VCaP (cell line): Measurements from ENCODE around the gene FAM53B.
"Not testable (repeated sequence)": the region's sequence is repeated elsewhere in the genome, so short reads cannot be mapped to it uniquely, and the experiment has no call there.

ENCODE experiments used
- H3K27ac ChIP-seq: fragments of 450-650 bp; 2 replicates; pipeline ENCODE4 v1.5.1; 2017
- CTCF ChIP-seq: fragments of 450-650 bp; conservative IDR thresholded peaks from 2 replicates; pipeline ENCODE4 v1.5.1; 2017; ENCODE audit warnings: mild to moderate bottlenecking, moderate library complexity

FAM53B gene

GRCh38 chr10:124616040-124616835 lies 127.9 kb downstream of the FAM53B start:
- TF ChIP-seq CTCF = no peak
- H3K27ac ChIP-seq = no peak overlapping the region

- no peak for TF ChIP-seq CTCF
- H3K27ac ChIP-seq = no peak overlapping the region
Measured at GRCh38 chr10:124615259-124615658, 128.9 kb downstream of the FAM53B start.

DNA sequence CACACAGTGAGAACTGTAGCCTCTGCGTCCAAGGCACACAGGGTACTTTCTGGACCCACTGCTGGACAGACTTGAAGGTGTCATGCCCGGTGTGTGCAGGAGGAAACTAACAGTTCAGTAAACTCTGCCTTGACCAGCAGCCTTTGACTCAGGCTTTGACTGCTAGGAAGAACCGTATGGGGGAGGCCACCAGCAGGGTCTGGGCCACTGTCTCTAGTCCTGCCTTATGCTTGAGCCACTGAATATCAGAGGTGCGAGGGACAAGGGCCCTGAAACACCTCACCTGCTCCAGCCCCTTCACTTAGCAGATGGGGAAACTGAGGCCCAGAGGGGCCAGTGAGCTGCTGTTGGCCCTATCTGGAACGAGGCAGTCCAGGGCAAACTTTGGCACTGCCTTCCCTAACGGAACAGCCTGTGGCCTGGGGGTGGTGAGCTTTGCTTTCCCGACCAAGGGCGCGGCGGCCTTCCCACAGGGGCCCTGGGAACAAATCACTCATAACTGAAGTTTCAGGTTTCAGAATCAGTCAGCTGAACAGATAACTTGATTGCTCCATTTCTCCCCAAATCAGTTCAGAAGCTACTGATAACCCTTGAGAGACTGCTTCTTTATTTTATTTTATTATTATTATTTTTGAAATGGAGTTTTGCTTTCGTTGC lies 130.0 kb downstream of the FAM53B start:
- no peak overlapping the region for H3K27ac ChIP-seq
- TF ChIP-seq CTCF = no peak

- no peak for TF ChIP-seq CTCF
Measured at GRCh38 chr10:124612611-124613498, 131.3 kb downstream of the FAM53B start.

GRCh38 chr10:124611738-124612137 lies 132.4 kb downstream of the FAM53B start:
- no peak overlapping the region for H3K27ac ChIP-seq
- no peak for TF ChIP-seq CTCF

More at GRCh38 chr10:124612611-124613498, 131.3 kb downstream of the FAM53B start:
- no peak overlapping the region for H3K27ac ChIP-seq

DNA sequence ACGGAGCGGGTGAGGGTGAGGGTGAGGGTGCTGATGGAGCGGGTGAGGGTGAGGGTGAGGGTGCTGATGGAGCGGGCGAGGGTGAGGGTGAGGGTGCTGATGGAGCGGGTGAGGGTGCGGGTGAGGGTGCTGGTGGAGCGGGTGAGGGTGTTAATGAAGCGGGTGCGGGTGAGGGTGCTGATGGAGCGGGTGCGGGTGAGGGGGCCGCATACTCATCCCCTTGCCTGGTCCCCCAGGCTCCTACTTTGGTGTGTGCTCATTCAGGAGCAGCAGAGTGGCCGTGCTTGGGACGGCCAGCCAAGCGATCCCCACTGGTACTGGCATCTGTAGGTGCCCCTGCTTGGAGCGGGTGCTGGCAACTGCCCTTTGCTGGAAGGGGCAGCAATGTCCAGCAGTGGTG lies 133.3 kb downstream of the FAM53B start:
- not testable (repeated sequence) for H3K27ac ChIP-seq

- H3K27ac ChIP-seq = not testable (repeated sequence)
Measured at GRCh38 chr10:124610186-124610585, 134.0 kb downstream of the FAM53B start.

DNA sequence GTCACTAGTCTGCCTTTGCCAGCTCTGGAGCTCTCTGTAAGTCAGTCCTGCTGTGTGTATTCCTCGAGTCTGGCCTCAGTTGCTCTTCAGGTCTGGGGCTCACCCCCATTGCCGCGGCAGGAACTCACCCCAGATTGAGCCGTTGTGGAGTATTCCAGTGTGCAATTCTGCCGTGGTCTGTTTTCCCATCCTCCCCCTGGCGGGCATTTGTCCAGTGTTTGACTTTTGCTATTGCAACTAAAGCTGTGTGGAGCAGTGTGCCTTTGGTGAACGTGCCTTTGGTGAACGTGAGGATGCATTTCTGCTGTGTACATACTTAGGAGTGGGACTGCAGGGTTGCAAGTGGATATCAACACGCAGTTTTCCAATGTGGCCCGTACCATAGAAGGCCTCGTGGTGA lies 134.5 kb downstream of the FAM53B start:
- no peak for TF ChIP-seq CTCF
- no peak overlapping the region for H3K27ac ChIP-seq
